Mononuclear cell (primary cell): ENCODE data around the gene DPYSL5. TPM values are rescaled to one million over a fixed set of nuclear protein-coding genes. Genes with fewer than 3 reads are reported as not detected.
"Not testable (repeated sequence)": the region's sequence is repeated elsewhere in the genome, so short reads cannot be mapped to it uniquely, and the experiment has no call there.

ENCODE experiments used
- H3K27me3 ChIP-seq: 2 replicates; pipeline ENCODE4 v1.6.0; 2011; ENCODE audit warnings: low read length, control low read depth; ENCODE audit not compliant: insufficient read depth
- H3K4me1 ChIP-seq: 2 replicates; pipeline ENCODE4 v1.5.1; 2011; ENCODE audit warnings: mild to moderate bottlenecking, low read length, control low read depth; ENCODE audit not compliant: insufficient read depth
- H3K4me3 ChIP-seq: 2 replicates; pipeline ENCODE4 v1.5.1; 2011; ENCODE audit warnings: mild to moderate bottlenecking, low read length, moderate library complexity
- H3K9me3 ChIP-seq: 2 replicates; pipeline ENCODE4 v1.5.1; 2011; ENCODE audit warnings: low read depth, mild to moderate bottlenecking, control low read depth, low read length
- total RNA-seq: library from RNA; depleted of rRNA; stranded (reverse); fragments of >200 nt; gene quantifications from one replicate; pipeline ENCODE4 v1.2.3, GENCODE V29; 2012

Gene DPYSL5
- not detected for total RNA-seq

- Histone ChIP-seq H3K4me3 (no peak within 1 kb of the TSS), H3K9me3 (no peaks in the 10 kb centered on the region), H3K27me3 (peaks cover 72% of the 10 kb centered on the region), H3K4me1 (peaks cover 34% of the 10 kb centered on the region)
Measured at GRCh38 chr2:26847655-26848335, at the start of gene DPYSL5. TSS of gene DPYSL5 (plus strand) at chr2:26848132. CDS start at chr2:26898500, 50,368 bp downstream.

- Histone ChIP-seq H3K4me3 (no peak overlapping the region), H3K4me1 (no peaks in the 10 kb centered on the region), H3K27me3 (no peaks in the 10 kb centered on the region), H3K9me3 (no peaks in the 10 kb centered on the region)
Measured at GRCh38 chr2:26801328-26801727, 46.6 kb upstream of the DPYSL5 start.

- no peaks in the 10 kb centered on the region for H3K4me1 ChIP-seq
- H3K9me3 ChIP-seq = no peaks in the 10 kb centered on the region
- no peak overlapping the region for H3K4me3 ChIP-seq
Measured at GRCh38 chr2:26801796-26802195, 46.1 kb upstream of the DPYSL5 start.

GRCh38 chr2:26805241-26805676 lies 42.7 kb upstream of the DPYSL5 start:
- H3K4me3 ChIP-seq = no peak overlapping the region
- H3K27me3 ChIP-seq = no peaks in the 10 kb centered on the region
- peaks cover 5% of the 10 kb centered on the region for H3K4me1 ChIP-seq
- no peaks in the 10 kb centered on the region for H3K9me3 ChIP-seq

More at GRCh38 chr2:26801796-26802195, 46.1 kb upstream of the DPYSL5 start:
- H3K27me3 ChIP-seq = no peaks in the 10 kb centered on the region

GRCh38 chr2:26807788-26808460 lies 40.0 kb upstream of the DPYSL5 start:
- no peaks in the 10 kb centered on the region for H3K9me3 ChIP-seq
- peaks cover 14% of the 10 kb centered on the region for H3K4me1 ChIP-seq
- no peak overlapping the region for H3K4me3 ChIP-seq
- no peaks in the 10 kb centered on the region for H3K27me3 ChIP-seq

- Histone ChIP-seq H3K27me3 (no peaks in the 10 kb centered on the region), H3K4me1 (peaks cover 14% of the 10 kb centered on the region), H3K4me3 (no peak overlapping the region), H3K9me3 (no peaks in the 10 kb centered on the region)
Measured at GRCh38 chr2:26809211-26809610, 38.7 kb upstream of the DPYSL5 start.

GRCh38 chr2:26809876-26810577 lies 37.9 kb upstream of the DPYSL5 start:
- H3K9me3 ChIP-seq = no peaks in the 10 kb centered on the region
- H3K4me3 ChIP-seq = no peak overlapping the region
- peaks cover 14% of the 10 kb centered on the region for H3K4me1 ChIP-seq
- H3K27me3 ChIP-seq = no peaks in the 10 kb centered on the region

GRCh38 chr2:26811261-26811660 lies 36.7 kb upstream of the DPYSL5 start:
- no peaks in the 10 kb centered on the region for H3K27me3 ChIP-seq
- H3K4me3 ChIP-seq = no peak overlapping the region

GRCh38 chr2:26811791-26812694 lies 35.9 kb upstream of the DPYSL5 start:
- no peaks in the 10 kb centered on the region for H3K27me3 ChIP-seq
- no peak overlapping the region for H3K4me3 ChIP-seq
- H3K9me3 ChIP-seq = no peaks in the 10 kb centered on the region
- peaks cover 14% of the 10 kb centered on the region for H3K4me1 ChIP-seq

More at GRCh38 chr2:26811261-26811660, 36.7 kb upstream of the DPYSL5 start:
- Histone ChIP-seq H3K4me1 (peaks cover 14% of the 10 kb centered on the region), H3K9me3 (no peaks in the 10 kb centered on the region)

GRCh38 chr2:26812731-26813130 lies 35.2 kb upstream of the DPYSL5 start:
- Histone ChIP-seq H3K9me3 (no peaks in the 10 kb centered on the region), H3K4me3 (no peak overlapping the region), H3K4me1 (peaks cover 14% of the 10 kb centered on the region), H3K27me3 (no peaks in the 10 kb centered on the region)

- not testable (repeated sequence) for H3K27me3 ChIP-seq, H3K4me3 ChIP-seq, H3K9me3 ChIP-seq
- H3K4me1 ChIP-seq = peaks cover 14% of the 10 kb centered on the region
Measured at GRCh38 chr2:26814072-26814765, 33.7 kb upstream of the DPYSL5 start.

- Histone ChIP-seq H3K4me3 (no peak overlapping the region), H3K27me3 (no peaks in the 10 kb centered on the region), H3K9me3 (no peaks in the 10 kb centered on the region), H3K4me1 (no peaks in the 10 kb centered on the region)
Measured at GRCh38 chr2:26816893-26817292, 31.0 kb upstream of the DPYSL5 start.

- Histone ChIP-seq H3K27me3 (no peaks in the 10 kb centered on the region), H3K9me3 (no peaks in the 10 kb centered on the region), H3K4me1 (no peaks in the 10 kb centered on the region), H3K4me3 (no peak overlapping the region)
Measured at GRCh38 chr2:26818255-26818654, 29.7 kb upstream of the DPYSL5 start.

GRCh38 chr2:26818972-26819371 lies 29.0 kb upstream of the DPYSL5 start:
- Histone ChIP-seq H3K4me1 (no peaks in the 10 kb centered on the region), H3K4me3 (no peak overlapping the region), H3K9me3 (no peaks in the 10 kb centered on the region), H3K27me3 (no peaks in the 10 kb centered on the region)
